Measurements from ENCODE around the gene FOXN1.

The FOXN1 gene

GRCh38 chr17:28507567-28508203 lies 1.5 kb downstream of the FOXN1 start:
- Histone ChIP-seq H3K4me3 (ENCODE audit: low read length) (no peak overlapping the region), H3K4me1 (ENCODE audit: control insufficient read depth, insufficient read depth, low read length) (no peaks in the 10 kb centered on the region), H3K27me3 (ENCODE audit: control insufficient read depth, insufficient read depth, low read length) (peaks cover 85% of the 10 kb centered on the region), H3K9me3 (replicated peaks; ENCODE audit: low read length) (no peaks in the 10 kb centered on the region), H3K4me2 (ENCODE audit: low read length) (no peak overlapping the region), H3K36me3 (ENCODE audit: insufficient read depth, low read length) (no peaks in the 10 kb centered on the region), H3K9ac (ENCODE audit: low read depth, low read length) (no peak overlapping the region)

- Histone ChIP-seq H3K27me3 (ENCODE audit: control insufficient read depth, insufficient read depth, low read length) (peaks cover 86% of the 10 kb centered on the region), H3K4me3 (ENCODE audit: low read length) (no peak overlapping the region), H3K36me3 (ENCODE audit: insufficient read depth, low read length) (no peaks in the 10 kb centered on the region), H3K4me1 (ENCODE audit: control insufficient read depth, insufficient read depth, low read length) (no peaks in the 10 kb centered on the region), H3K9ac (ENCODE audit: low read depth, low read length) (no peak overlapping the region), H3K9me3 (replicated peaks; ENCODE audit: low read length) (no peaks in the 10 kb centered on the region), H3K4me2 (ENCODE audit: low read length) (no peak overlapping the region)
Measured at GRCh38 chr17:28508211-28508724, 2.1 kb downstream of the FOXN1 start.

GRCh38 chr17:28509789-28510188 lies 3.6 kb downstream of the FOXN1 start:
- no peaks in the 10 kb centered on the region for H3K9me3 ChIP-seq (replicated peaks; ENCODE audit: low read length)
- peaks cover 88% of the 10 kb centered on the region for H3K27me3 ChIP-seq (ENCODE audit: control insufficient read depth, insufficient read depth, low read length)
- no peaks in the 10 kb centered on the region for H3K36me3 ChIP-seq (ENCODE audit: insufficient read depth, low read length)
- H3K4me2 ChIP-seq (ENCODE audit: low read length): no peak overlapping the region
- H3K9ac ChIP-seq (ENCODE audit: low read depth, low read length): no peak overlapping the region
- H3K4me3 ChIP-seq (ENCODE audit: low read length): no peak overlapping the region
- no peaks in the 10 kb centered on the region for H3K4me1 ChIP-seq (ENCODE audit: control insufficient read depth, insufficient read depth, low read length)

GRCh38 chr17:28511858-28512461 lies 5.8 kb downstream of the FOXN1 start:
- H3K9ac ChIP-seq (ENCODE audit: low read depth, low read length): no peak overlapping the region
- no peaks in the 10 kb centered on the region for H3K9me3 ChIP-seq (replicated peaks; ENCODE audit: low read length)
- H3K36me3 ChIP-seq (ENCODE audit: insufficient read depth, low read length): no peaks in the 10 kb centered on the region
- no peak overlapping the region for H3K4me2 ChIP-seq (ENCODE audit: low read length)
- no peaks in the 10 kb centered on the region for H3K4me1 ChIP-seq (ENCODE audit: control insufficient read depth, insufficient read depth, low read length)
- H3K27me3 ChIP-seq (ENCODE audit: control insufficient read depth, insufficient read depth, low read length): peaks cover 71% of the 10 kb centered on the region
- no peak overlapping the region for H3K4me3 ChIP-seq (ENCODE audit: low read length)

GRCh38 chr17:28513476-28513875 lies 7.3 kb downstream of the FOXN1 start:
- no peak overlapping the region for H3K4me2 ChIP-seq (ENCODE audit: low read length)
- H3K4me3 ChIP-seq (ENCODE audit: low read length): no peak overlapping the region
- no peaks in the 10 kb centered on the region for H3K9me3 ChIP-seq (replicated peaks; ENCODE audit: low read length)
- no peak overlapping the region for H3K9ac ChIP-seq (ENCODE audit: low read depth, low read length)
- no peaks in the 10 kb centered on the region for H3K4me1 ChIP-seq (ENCODE audit: control insufficient read depth, insufficient read depth, low read length)
- no peaks in the 10 kb centered on the region for H3K36me3 ChIP-seq (ENCODE audit: insufficient read depth, low read length)
- H3K27me3 ChIP-seq (ENCODE audit: control insufficient read depth, insufficient read depth, low read length): peaks cover 57% of the 10 kb centered on the region

GRCh38 chr17:28514561-28515002 lies 8.4 kb downstream of the FOXN1 start:
- Histone ChIP-seq H3K9me3 (replicated peaks; ENCODE audit: low read length) (no peaks in the 10 kb centered on the region), H3K4me3 (ENCODE audit: low read length) (no peak overlapping the region), H3K27me3 (ENCODE audit: control insufficient read depth, insufficient read depth, low read length) (peaks cover 49% of the 10 kb centered on the region), H3K4me1 (ENCODE audit: control insufficient read depth, insufficient read depth, low read length) (no peaks in the 10 kb centered on the region), H3K9ac (ENCODE audit: low read depth, low read length) (no peak overlapping the region), H3K36me3 (ENCODE audit: insufficient read depth, low read length) (no peaks in the 10 kb centered on the region), H3K4me2 (ENCODE audit: low read length) (no peak overlapping the region)

GRCh38 chr17:28515518-28515917 lies 9.4 kb downstream of the FOXN1 start:
- Histone ChIP-seq H3K9ac (ENCODE audit: low read depth, low read length) (no peak overlapping the region), H3K4me2 (ENCODE audit: low read length) (no peak overlapping the region), H3K9me3 (replicated peaks; ENCODE audit: low read length) (no peaks in the 10 kb centered on the region), H3K4me1 (ENCODE audit: control insufficient read depth, insufficient read depth, low read length) (no peaks in the 10 kb centered on the region), H3K36me3 (ENCODE audit: insufficient read depth, low read length) (no peaks in the 10 kb centered on the region), H3K4me3 (ENCODE audit: low read length) (no peak overlapping the region), H3K27me3 (ENCODE audit: control insufficient read depth, insufficient read depth, low read length) (peaks cover 45% of the 10 kb centered on the region)

- Histone ChIP-seq H3K4me3 (ENCODE audit: low read length) (no peak overlapping the region), H3K36me3 (ENCODE audit: insufficient read depth, low read length) (no peaks in the 10 kb centered on the region), H3K4me2 (ENCODE audit: low read length) (no peak overlapping the region), H3K4me1 (ENCODE audit: control insufficient read depth, insufficient read depth, low read length) (no peaks in the 10 kb centered on the region), H3K9ac (ENCODE audit: low read depth, low read length) (no peak overlapping the region), H3K9me3 (replicated peaks; ENCODE audit: low read length) (no peaks in the 10 kb centered on the region), H3K27me3 (ENCODE audit: control insufficient read depth, insufficient read depth, low read length) (peaks cover 36% of the 10 kb centered on the region)
Measured at GRCh38 chr17:28518132-28518531, 12.0 kb downstream of the FOXN1 start.

- H3K9ac ChIP-seq (ENCODE audit: low read depth, low read length): no peak overlapping the region
- peaks cover 31% of the 10 kb centered on the region for H3K27me3 ChIP-seq (ENCODE audit: control insufficient read depth, insufficient read depth, low read length)
- no peaks in the 10 kb centered on the region for H3K9me3 ChIP-seq (replicated peaks; ENCODE audit: low read length)
- H3K4me3 ChIP-seq (ENCODE audit: low read length): no peak overlapping the region
- no peaks in the 10 kb centered on the region for H3K4me1 ChIP-seq (ENCODE audit: control insufficient read depth, insufficient read depth, low read length)
- no peaks in the 10 kb centered on the region for H3K36me3 ChIP-seq (ENCODE audit: insufficient read depth, low read length)
- H3K4me2 ChIP-seq (ENCODE audit: low read length): no peak overlapping the region
Measured at GRCh38 chr17:28518578-28518977, 12.4 kb downstream of the FOXN1 start.

GRCh38 chr17:28519236-28519635 lies 13.1 kb downstream of the FOXN1 start:
- Histone ChIP-seq H3K27me3 (ENCODE audit: control insufficient read depth, insufficient read depth, low read length) (peaks cover 25% of the 10 kb centered on the region), H3K4me3 (ENCODE audit: low read length) (no peak overlapping the region), H3K4me2 (ENCODE audit: low read length) (no peak overlapping the region), H3K9me3 (replicated peaks; ENCODE audit: low read length) (no peaks in the 10 kb centered on the region), H3K36me3 (ENCODE audit: insufficient read depth, low read length) (no peaks in the 10 kb centered on the region), H3K9ac (ENCODE audit: low read depth, low read length) (no peak overlapping the region), H3K4me1 (ENCODE audit: control insufficient read depth, insufficient read depth, low read length) (no peaks in the 10 kb centered on the region)

GRCh38 chr17:28520687-28521086 lies 14.5 kb downstream of the FOXN1 start:
- peaks cover 11% of the 10 kb centered on the region for H3K4me1 ChIP-seq (ENCODE audit: control insufficient read depth, insufficient read depth, low read length)
- no peak overlapping the region for H3K9ac ChIP-seq (ENCODE audit: low read depth, low read length)

More at GRCh38 chr17:28520687-28521086, 14.5 kb downstream of the FOXN1 start:
- Histone ChIP-seq H3K27me3 (ENCODE audit: control insufficient read depth, insufficient read depth, low read length) (peaks cover 20% of the 10 kb centered on the region), H3K4me3 (ENCODE audit: low read length) (no peak overlapping the region), H3K36me3 (ENCODE audit: insufficient read depth, low read length) (no peaks in the 10 kb centered on the region), H3K9me3 (replicated peaks; ENCODE audit: low read length) (no peaks in the 10 kb centered on the region), H3K4me2 (ENCODE audit: low read length) (no peak overlapping the region)
